GM23338 (cell line): Measurements from ENCODE around the gene HIVEP2. TPM values are rescaled to one million over a fixed set of nuclear protein-coding genes. Genes with fewer than 3 reads are reported as not detected.

Experiments
- ATAC-seq: fragments of 200-7000 bp; cut with Tn5 transposase; 3 replicates; pipeline ENCODE4 v1.9.1; 2020
- DNase-seq: peaks from one replicate; pipeline ENCODE4 v3.0.0-alpha.2; 2015; ENCODE audit warnings: low spot score
- H2AFZ ChIP-seq: fragments of 200-600 bp; sonication (generic); 2 replicates; pipeline ENCODE4 v1.8.0; 2016; ENCODE audit warnings: antibody characterized with exemption, mild to moderate bottlenecking, moderate library complexity
- H3F3A ChIP-seq: fragments of 200-600 bp; sonication (generic); replicated peaks from 2 replicates; pipeline ENCODE4 v1.8.0; 2017; ENCODE audit warnings: antibody characterized with exemption, mixed run types, low read depth
- H3K27ac ChIP-seq: fragments of 200-600 bp; sonication (generic); 2 replicates; pipeline ENCODE4 v1.6.1; 2016; ENCODE audit warnings: low read depth
- H3K27me3 ChIP-seq: fragments of 200-600 bp; sonication (generic); 2 replicates; pipeline ENCODE4 v1.8.0; 2016; ENCODE audit warnings: mild to moderate bottlenecking, mixed run types, moderate library complexity; ENCODE audit not compliant: insufficient read depth
- H3K36me3 ChIP-seq: fragments of 200-600 bp; sonication (generic); 2 replicates; pipeline ENCODE4 v1.8.0; 2016; ENCODE audit warnings: mild to moderate bottlenecking; ENCODE audit not compliant: insufficient read depth
- H3K4me1 ChIP-seq: fragments of 200-600 bp; sonication (generic); 2 replicates; pipeline ENCODE4 v1.8.0; 2016; ENCODE audit warnings: mild to moderate bottlenecking, moderate library complexity; ENCODE audit not compliant: insufficient read depth
- H3K4me2 ChIP-seq: fragments of 200-600 bp; sonication (generic); 2 replicates; pipeline ENCODE4 v1.7.1; 2017; ENCODE audit warnings: mixed run types
- H3K4me3 ChIP-seq: fragments of 200-600 bp; sonication (generic); 2 replicates; pipeline ENCODE4 v1.6.1; 2016; ENCODE audit warnings: mixed run types
- H3K79me2 ChIP-seq: fragments of 200-600 bp; sonication (generic); replicated peaks from 2 replicates; pipeline ENCODE4 v1.8.0; 2017; ENCODE audit warnings: mild to moderate bottlenecking; ENCODE audit not compliant: insufficient read depth
- H3K9me2 ChIP-seq: fragments of 200-600 bp; sonication (generic); 2 replicates; pipeline ENCODE4 v1.8.0; 2017; ENCODE audit not compliant: insufficient read depth
- H4K20me1 ChIP-seq: fragments of 200-600 bp; sonication (generic); replicated peaks from 2 replicates; pipeline ENCODE4 v1.8.0; 2017; ENCODE audit warnings: mild to moderate bottlenecking; ENCODE audit not compliant: insufficient read depth
- H3K27ac Mint-ChIP-seq: 2 replicates; pipeline ENCODE4 v1.8.0; 2020; ENCODE audit warnings: inconsistent platforms, mild to moderate bottlenecking, moderate library complexity, mixed read lengths
- H3K27me3 Mint-ChIP-seq: 3 replicates; pipeline ENCODE4 v1.8.0; 2022; ENCODE audit warnings: low read depth, mild to moderate bottlenecking, moderate library complexity, mixed read lengths, inconsistent platforms; ENCODE audit not compliant: insufficient read depth, poor library complexity
- H3K36me3 Mint-ChIP-seq: 3 replicates; pipeline ENCODE4 v1.8.0; 2021; ENCODE audit warnings: low read depth, mild to moderate bottlenecking, inconsistent platforms, moderate library complexity, mixed read lengths
- H3K4me1 Mint-ChIP-seq: 3 replicates; pipeline ENCODE4 v1.8.0; 2020; ENCODE audit warnings: mild to moderate bottlenecking, inconsistent platforms, mixed read lengths
- H3K4me3 Mint-ChIP-seq: 3 replicates; pipeline ENCODE4 v1.8.0; 2021; ENCODE audit warnings: moderate library complexity, mild to moderate bottlenecking, inconsistent platforms, mixed read lengths
- H3K9me3 Mint-ChIP-seq: 3 replicates; pipeline ENCODE4 v1.8.0; 2020; ENCODE audit warnings: moderate library complexity, mild to moderate bottlenecking, inconsistent platforms, mixed read lengths
- CREB1 ChIP-seq: fragments of 250-450 bp; sonication (Bioruptor Pico); IDR thresholded peaks from 2 replicates; pipeline ENCODE4 v1.5.0; 2020; ENCODE audit warnings: low read depth, mild to moderate bottlenecking, moderate library complexity
- EZH2 ChIP-seq: fragments of 200-600 bp; sonication (generic); IDR thresholded peaks from one replicate; pipeline ENCODE4 v1.8.0; 2017; ENCODE audit warnings: antibody characterized with exemption, mild to moderate bottlenecking, low read depth; ENCODE audit not compliant: unreplicated experiment
- EZH2phosphoT487 ChIP-seq: fragments of 200-600 bp; sonication (generic); IDR thresholded peaks from one replicate; pipeline ENCODE4 v1.8.1; 2018; ENCODE audit warnings: antibody characterized with exemption; ENCODE audit not compliant: unreplicated experiment
- JUNB ChIP-seq: IDR thresholded peaks from one replicate; pipeline ENCODE4 v1.6.1; 2016; ENCODE audit warnings: antibody characterized with exemption; ENCODE audit not compliant: unreplicated experiment
- NANOG ChIP-seq: IDR thresholded peaks from 2 replicates; pipeline ENCODE4 v1.6.1; 2016; ENCODE audit warnings: antibody characterized with exemption, borderline replicate concordance
- STAT1 ChIP-seq: IDR thresholded peaks from one replicate; pipeline ENCODE4 v1.6.1; 2016; ENCODE audit warnings: antibody characterized with exemption; ENCODE audit not compliant: unreplicated experiment
- ZNF462 ChIP-seq: fragments of 250-450 bp; sonication (Bioruptor Pico); IDR thresholded peaks from 2 replicates; pipeline ENCODE4 v1.5.0; 2020; ENCODE audit warnings: mild to moderate bottlenecking, moderate library complexity
- polyA plus RNA-seq: library from polyadenylated mRNA; unstranded; fragments of >200 nt; fragmentation: Nextera tagmentation; extraction: Ambion mirVana; gene quantifications from 2 replicates; pipeline ENCODE4 v1.2.1, GENCODE V29; 2016
- total RNA-seq: library from RNA; depleted of rRNA; stranded (reverse); fragments of >200 nt; shearing (Covaris generic); gene quantifications from 2 replicates; pipeline ENCODE4 v1.2.3, GENCODE V29; 2014
- TF ChIP-seq, protein P1 (sequence below), 2 experiments: fragments of 200-600 bp in 1 of 2; sonication (generic) in 1 of 2; conservative IDR thresholded peaks; 2 replicates each; pipeline versions ENCODE4 v1.5.1 to v1.6.1; 2016 to 2017; ENCODE audit warnings: antibody characterized with exemption in 2 of 2, low read depth in 2 of 2, mild to moderate bottlenecking in 2 of 2, moderate library complexity in 1 of 2
- TF ChIP-seq, protein P2 (sequence below): IDR thresholded peaks from one replicate; pipeline ENCODE4 v1.6.1; 2018; ENCODE audit warnings: antibody characterized with exemption; ENCODE audit not compliant: unreplicated experiment

HIVEP2 gene
- total and polyA plus RNA-seq, 2 experiments from 2014 or later, result 1.5 to 7.4 TPM

DNA sequence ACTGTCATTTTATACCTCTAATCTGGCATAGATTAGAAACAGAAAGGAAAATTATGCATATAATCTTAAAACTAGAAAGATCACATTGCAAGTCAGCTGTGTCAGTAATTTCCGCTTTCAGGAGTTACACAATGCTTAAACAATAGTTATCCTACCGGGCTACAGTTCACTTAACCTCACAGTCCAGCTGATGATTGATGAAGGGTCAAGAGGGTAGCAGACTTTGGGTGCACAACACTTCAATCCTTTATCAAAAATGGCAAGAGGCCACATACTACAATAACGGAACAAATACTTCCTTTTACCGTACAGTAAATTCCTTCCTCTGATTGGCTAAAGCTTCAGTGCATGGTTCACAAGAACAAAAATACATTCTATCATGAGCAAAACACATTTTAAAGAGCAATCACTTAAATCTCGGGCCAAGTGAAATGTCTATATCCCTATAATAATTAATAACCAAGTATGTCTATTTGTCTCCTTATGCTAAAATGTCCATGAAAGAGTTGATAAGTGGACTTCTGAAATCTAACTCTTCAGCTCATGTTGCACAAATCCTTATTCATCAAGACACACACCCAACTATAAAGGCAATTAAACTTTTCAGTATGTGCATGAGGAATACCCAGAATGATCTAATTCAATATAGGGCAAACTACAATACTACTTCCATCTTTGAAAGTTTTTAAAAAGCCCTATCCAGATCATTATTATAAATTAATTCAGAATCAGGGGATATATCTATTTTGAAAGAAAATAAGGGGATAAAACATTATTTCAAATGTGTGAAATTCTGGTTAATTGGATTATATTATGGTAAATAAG, 76.8 kb downstream of the HIVEP2 start (continued):
- TF ChIP-seq ZNF462 (CRISPR knock-in tag), result no peak
- no peak for TF ChIP-seq EZH2phosphoT487
- no peak for TF ChIP-seq CREB1 (CRISPR knock-in tag)
- TF ChIP-seq, protein P1, sequence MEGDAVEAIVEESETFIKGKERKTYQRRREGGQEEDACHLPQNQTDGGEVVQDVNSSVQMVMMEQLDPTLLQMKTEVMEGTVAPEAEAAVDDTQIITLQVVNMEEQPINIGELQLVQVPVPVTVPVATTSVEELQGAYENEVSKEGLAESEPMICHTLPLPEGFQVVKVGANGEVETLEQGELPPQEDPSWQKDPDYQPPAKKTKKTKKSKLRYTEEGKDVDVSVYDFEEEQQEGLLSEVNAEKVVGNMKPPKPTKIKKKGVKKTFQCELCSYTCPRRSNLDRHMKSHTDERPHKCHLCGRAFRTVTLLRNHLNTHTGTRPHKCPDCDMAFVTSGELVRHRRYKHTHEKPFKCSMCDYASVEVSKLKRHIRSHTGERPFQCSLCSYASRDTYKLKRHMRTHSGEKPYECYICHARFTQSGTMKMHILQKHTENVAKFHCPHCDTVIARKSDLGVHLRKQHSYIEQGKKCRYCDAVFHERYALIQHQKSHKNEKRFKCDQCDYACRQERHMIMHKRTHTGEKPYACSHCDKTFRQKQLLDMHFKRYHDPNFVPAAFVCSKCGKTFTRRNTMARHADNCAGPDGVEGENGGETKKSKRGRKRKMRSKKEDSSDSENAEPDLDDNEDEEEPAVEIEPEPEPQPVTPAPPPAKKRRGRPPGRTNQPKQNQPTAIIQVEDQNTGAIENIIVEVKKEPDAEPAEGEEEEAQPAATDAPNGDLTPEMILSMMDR (conservative IDR thresholded peaks at IDR 0.05; ENCODE audit: low read depth in 2 of 2), result no peak
- no peak for TF ChIP-seq STAT1

DNA sequence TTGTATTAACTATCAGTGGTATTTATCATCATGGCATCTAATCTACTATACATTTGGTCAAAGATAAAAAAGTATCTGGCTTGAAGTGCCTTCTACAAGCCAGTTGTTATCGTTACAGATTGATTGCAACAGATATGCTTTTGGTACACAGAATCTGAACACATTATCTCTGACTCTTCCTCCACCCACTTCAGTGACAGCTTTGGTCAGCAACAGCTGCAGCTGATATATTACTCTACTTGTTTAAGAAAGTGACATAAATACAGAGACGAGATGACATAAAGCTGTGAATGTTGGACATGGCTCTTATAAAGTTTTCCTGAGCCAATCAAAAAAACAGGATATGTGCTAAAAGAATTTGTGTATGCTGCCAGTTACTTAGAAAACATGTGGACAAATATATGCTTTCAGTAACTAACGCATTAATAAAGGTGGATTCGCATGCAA, 77.6 kb downstream of the HIVEP2 start:
- H2AFZ ChIP-seq, result no peak overlapping the region
- H3K4me3 ChIP-seq, result no peak overlapping the region
- no peaks in the 10 kb centered on the region for H4K20me1 ChIP-seq
- Mint-ChIP-seq H3K4me1 (peaks cover 24% of the 10 kb centered on the region), H3K36me3 (no peaks in the 10 kb centered on the region), H3K4me3 (no peak overlapping the region), H3K27ac (no peak overlapping the region), H3K9me3 (no peaks in the 10 kb centered on the region), H3K27me3 (no peaks in the 10 kb centered on the region)
- DNase-seq (no peak), ATAC-seq (no peak)
- no peaks in the 10 kb centered on the region for H3F3A ChIP-seq
- peaks cover 8% of the 10 kb centered on the region; the same call in 1 of the 2 replicates for H3K79me2 ChIP-seq
- no peak overlapping the region for H3K4me2 ChIP-seq
- H3K27ac ChIP-seq, result no peak overlapping the region
- H3K27me3 ChIP-seq, result no peaks in the 10 kb centered on the region
- no peaks in the 10 kb centered on the region; the same call in 1 of the 2 replicates for H3K9me2 ChIP-seq
- H3K36me3 ChIP-seq, result no peaks in the 10 kb centered on the region
- H3K4me1 ChIP-seq, result peaks cover 14% of the 10 kb centered on the region
- TF ChIP-seq JUNB (no peak), CREB1 (CRISPR knock-in tag) (no peak), STAT1 (no peak), EZH2 (no peak), NANOG (no peak), EZH2phosphoT487 (no peak)
- TF ChIP-seq, protein P1 (conservative IDR thresholded peaks at IDR 0.05; ENCODE audit: low read depth in 2 of 2), result no peak
- TF ChIP-seq, protein P2, sequence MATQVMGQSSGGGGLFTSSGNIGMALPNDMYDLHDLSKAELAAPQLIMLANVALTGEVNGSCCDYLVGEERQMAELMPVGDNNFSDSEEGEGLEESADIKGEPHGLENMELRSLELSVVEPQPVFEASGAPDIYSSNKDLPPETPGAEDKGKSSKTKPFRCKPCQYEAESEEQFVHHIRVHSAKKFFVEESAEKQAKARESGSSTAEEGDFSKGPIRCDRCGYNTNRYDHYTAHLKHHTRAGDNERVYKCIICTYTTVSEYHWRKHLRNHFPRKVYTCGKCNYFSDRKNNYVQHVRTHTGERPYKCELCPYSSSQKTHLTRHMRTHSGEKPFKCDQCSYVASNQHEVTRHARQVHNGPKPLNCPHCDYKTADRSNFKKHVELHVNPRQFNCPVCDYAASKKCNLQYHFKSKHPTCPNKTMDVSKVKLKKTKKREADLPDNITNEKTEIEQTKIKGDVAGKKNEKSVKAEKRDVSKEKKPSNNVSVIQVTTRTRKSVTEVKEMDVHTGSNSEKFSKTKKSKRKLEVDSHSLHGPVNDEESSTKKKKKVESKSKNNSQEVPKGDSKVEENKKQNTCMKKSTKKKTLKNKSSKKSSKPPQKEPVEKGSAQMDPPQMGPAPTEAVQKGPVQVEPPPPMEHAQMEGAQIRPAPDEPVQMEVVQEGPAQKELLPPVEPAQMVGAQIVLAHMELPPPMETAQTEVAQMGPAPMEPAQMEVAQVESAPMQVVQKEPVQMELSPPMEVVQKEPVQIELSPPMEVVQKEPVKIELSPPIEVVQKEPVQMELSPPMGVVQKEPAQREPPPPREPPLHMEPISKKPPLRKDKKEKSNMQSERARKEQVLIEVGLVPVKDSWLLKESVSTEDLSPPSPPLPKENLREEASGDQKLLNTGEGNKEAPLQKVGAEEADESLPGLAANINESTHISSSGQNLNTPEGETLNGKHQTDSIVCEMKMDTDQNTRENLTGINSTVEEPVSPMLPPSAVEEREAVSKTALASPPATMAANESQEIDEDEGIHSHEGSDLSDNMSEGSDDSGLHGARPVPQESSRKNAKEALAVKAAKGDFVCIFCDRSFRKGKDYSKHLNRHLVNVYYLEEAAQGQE, result no peak
